ENCODE results near the gene OS9. TPM values are rescaled to one million over a fixed set of nuclear protein-coding genes. Genes with fewer than 3 reads are reported as not detected.
A peak's percentile ranks its signal among the peaks of the same experiment; 100 is the strongest.

Gene OS9
- total and polyA plus RNA-seq, 2 of the 4 experiments (the other 2 are of a cell fraction) = 159 to 272 TPM

- TF ChIP-seq POLR2A (IDR thresholded peaks at IDR 0.05; ENCODE audit: low read depth, low read length) = no peak
Observed at GRCh38 chr12:57719777-57720605, 26.1 kb downstream of the OS9 start (continued).

- no peak overlapping the region for H4K91ac ChIP-seq (ENCODE audit: insufficient read depth, low read depth, low read length)
- no peaks in the 10 kb centered on the region; the same call in 1 of the 2 replicates for H3K27me3 ChIP-seq (ENCODE audit: control insufficient read depth, insufficient read depth, low read length)
- H2BK15ac ChIP-seq (ENCODE audit: low read depth, low read length) = no peak overlapping the region
- H3K4me2 ChIP-seq (ENCODE audit: low read depth, low read length) = no peak overlapping the region
- no peak overlapping the region for H4K8ac ChIP-seq (ENCODE audit: low read depth in 2 of 2, low read length in 2 of 2)
- CTCF ChIA-PET = no interaction called here
- H3K9ac ChIP-seq (ENCODE audit: low read depth, low read length) = no peak overlapping the region
- POLR2A ChIA-PET (ENCODE audit: unreplicated experiment) = no interaction called here
- no peak overlapping the region for H2BK5ac ChIP-seq (ENCODE audit: low read depth, low read length, poor library complexity, severe bottlenecking)
- H2AK5ac ChIP-seq (ENCODE audit: low read depth, low read length) = no peak overlapping the region
- H3K79me1 ChIP-seq (ENCODE audit: low read depth in 1 of 2, low read length in 2 of 2) = peaks cover 0 to 2% of the 10 kb centered on the region in 2 experiments; a peak in 1 of 4 replicates
- H2AFZ ChIP-seq (replicated peaks; ENCODE audit: low read length, poor library complexity) = no peak overlapping the region
- peak overlapping the region; percentile 45 for H2AK9ac ChIP-seq (replicated peaks; ENCODE audit: low read depth, low read length, poor library complexity)
- WGBS, 2 experiments (ENCODE audit: extremely low coverage in 2 of 2, insufficient read length in 1 of 2) = 94% methylated on average over 3 of the region's 11 CpGs; no CpG with 5 or more reads in 1 of the 2 experiments
- no peaks in the 10 kb centered on the region for H4K20me1 ChIP-seq (ENCODE audit: insufficient read depth, low read length)
- peaks cover 3% of the 10 kb centered on the region; the same call in 1 of the 2 replicates for H3K9me1 ChIP-seq (ENCODE audit: insufficient read depth, low read length)
- no peak overlapping the region for H3K4me3 ChIP-seq (ENCODE audit: insufficient read depth, low read depth, low read length)
- BruUV-seq (replicated peaks) = TSS peak; percentile 98
- in situ Hi-C loops (cut with MboI; ENCODE audit: low sequenced_read_pairs) = no loop called here
- intact Hi-C loops (cut with micrococcal nuclease) = no loop called here
- H3K18ac ChIP-seq (ENCODE audit: low read depth, low read length) = no peak overlapping the region
- H3K4ac ChIP-seq (ENCODE audit: low read depth, low read length) = no peak overlapping the region
- no peak overlapping the region for H3K27ac ChIP-seq (ENCODE audit: insufficient read depth, low read length)
- H3K36me3 ChIP-seq (ENCODE audit: control insufficient read depth, insufficient read depth, low read length) = peaks cover 43% of the 10 kb centered on the region
- no peak overlapping the region for H3K14ac ChIP-seq (replicated peaks; ENCODE audit: low read depth, low read length)
- H2BK120ac ChIP-seq (ENCODE audit: low read depth, low read length) = no peak overlapping the region
- no peak overlapping the region for H4K5ac ChIP-seq (ENCODE audit: low read depth, low read length)
- ATAC-seq (ENCODE audit: low read depth) (no peak), DNase-seq (no peak)
- H3K4me1 ChIP-seq (ENCODE audit: control insufficient read depth, insufficient read depth, low read length) = no peaks in the 10 kb centered on the region
- no peak overlapping the region for H3K56ac ChIP-seq (ENCODE audit: extremely low read depth, insufficient read depth, low read length)
- no peaks in the 10 kb centered on the region for H3K9me3 ChIP-seq (ENCODE audit: control insufficient read depth, insufficient read depth, low read length)
- H2BK20ac ChIP-seq (ENCODE audit: low read depth, low read length) = no peak overlapping the region
- no peak overlapping the region for H3K23ac ChIP-seq (ENCODE audit: low read depth, low read length)
- dilution Hi-C loops (cut with HindIII; ENCODE audit: low sequenced_read_pairs, unreplicated experiment) = no loop called here
- TF ChIP-seq RAD21 (IDR thresholded peaks at IDR 0.05; ENCODE audit: low read length) = no peak
- TF ChIP-seq MXI1 (IDR thresholded peaks at IDR 0.05; ENCODE audit: borderline replicate concordance, low read depth, low read length) = no peak
- no peak for TF ChIP-seq FOS (IDR thresholded peaks at IDR 0.05; ENCODE audit: low read depth, low read length)
- TF ChIP-seq USF2 (IDR thresholded peaks at IDR 0.05; ENCODE audit: low read depth, low read length) = no peak
- no peak for TF ChIP-seq NFE2L2 (IDR thresholded peaks at IDR 0.05; ENCODE audit: low read depth, low read length)
- no peak for TF ChIP-seq BHLHE40 (IDR thresholded peaks at IDR 0.05; ENCODE audit: low read depth, low read length)
- TF ChIP-seq POLR2A (IDR thresholded peaks at IDR 0.05; ENCODE audit: low read depth, low read length) = no peak
- no peak for TF ChIP-seq MAFK (IDR thresholded peaks at IDR 0.05; ENCODE audit: low read depth, low read length)
- no peak for TF ChIP-seq CTCF (conservative IDR thresholded peaks at IDR 0.05; ENCODE audit: low read depth, low read length)
- TF ChIP-seq CHD1 (IDR thresholded peaks at IDR 0.05; ENCODE audit: low read depth, low read length) = no peak
- no peak for TF ChIP-seq MAZ (IDR thresholded peaks at IDR 0.05; ENCODE audit: borderline replicate concordance, low read depth, low read length)
Observed at GRCh38 chr12:57720606-57721595, 27.0 kb downstream of the OS9 start.

Measured in IMR-90 (cell line).